B cell (primary cell): ENCODE measurements around the gene CD164. TPM values are rescaled to one million over a fixed set of nuclear protein-coding genes. Genes with fewer than 3 reads are reported as not detected.

Experiments used
- ATAC-seq: fragments of 200-7000 bp; cut with Tn5 transposase; one replicate; pipeline ENCODE4 v1.10.0; 2021; ENCODE audit warnings: low read depth, mild to moderate bottlenecking, moderate number of reproducible peaks, moderate library complexity
- CTCF ChIA-PET: fragments of 350-600 bp; sonication (Branson Sonifier 250); formaldehyde crosslinking; loops from one replicate; lab custom pipeline; 2021; ENCODE audit warnings: antibody characterized with exemption, inconsistent platforms; lab: Charles Lee
- POLR2A ChIA-PET: fragments of 350-600 bp; sonication (Branson Sonifier 250); formaldehyde crosslinking; loops from one replicate; lab custom pipeline; 2021; ENCODE audit warnings: antibody characterized with exemption; lab: Charles Lee
- DNase-seq: peaks from one replicate; pipeline ENCODE4 v3.0.0; 2013
- H2AFZ ChIP-seq: 2 replicates; pipeline ENCODE4 v1.6.1; 2012; ENCODE audit warnings: mild to moderate bottlenecking, low read depth, low read length; ENCODE audit not compliant: insufficient read depth, poor library complexity, severe bottlenecking
- H3K27ac ChIP-seq, 2 donors: 1 replicate in 1 of 2; 2 replicates in 1 of 2; pipeline ENCODE4 v1.5.1; 2012 to 2013; ENCODE audit warnings: low read length in 2 of 2, mild to moderate bottlenecking in 2 of 2, moderate library complexity in 1 of 2
- H3K27me3 ChIP-seq, 4 experiments: fragments of 200-600 bp in 1 of 4; sonication (generic) in 1 of 4; replicated peaks in 1 of 4; 1 replicate in 2 of 4; 2 replicates in 2 of 4; pipeline versions ENCODE4 v1.6.1 to v1.7.0; 2013 to 2016; ENCODE audit warnings: low read length in 3 of 4, mild to moderate bottlenecking in 2 of 4, mixed read lengths in 1 of 4, moderate library complexity in 1 of 4; ENCODE audit not compliant: insufficient read depth in 4 of 4, control insufficient read depth in 3 of 4; ENCODE audit errors: control extremely low read depth in 1 of 4
- H3K36me3 ChIP-seq, 2 experiments: replicated peaks in 1 of 2; 1 replicate in 1 of 2; 2 replicates in 1 of 2; pipeline versions ENCODE4 v1.6.1 to v1.7.1; 2013; ENCODE audit warnings: low read length in 1 of 2; ENCODE audit not compliant: insufficient read depth in 2 of 2, control insufficient read depth in 1 of 2; ENCODE audit errors: control extremely low read depth in 1 of 2, extremely low read depth in 1 of 2
- H3K4me1 ChIP-seq, 2 donors: fragments of 200-600 bp in 1 of 2; sonication (generic) in 1 of 2; 1 replicate in 1 of 2; 2 replicates in 1 of 2; pipeline versions ENCODE4 v1.5.1 to v1.6.1; 2013 to 2017; ENCODE audit warnings: low read length in 2 of 2; ENCODE audit not compliant: control insufficient read depth in 2 of 2, insufficient read depth in 2 of 2
- H3K4me2 ChIP-seq: replicated peaks from 2 replicates; pipeline ENCODE3; 2012; ENCODE audit warnings: mild to moderate bottlenecking, low read depth, low read length; ENCODE audit not compliant: poor library complexity, severe bottlenecking
- H3K4me3 ChIP-seq, 5 experiments: fragments of 200-600 bp in 1 of 5; sonication (generic) in 1 of 5; 1 replicate in 3 of 5; 2 replicates in 2 of 5; pipeline versions ENCODE4 v1.5.1 to v1.7.0; 2011 to 2016; ENCODE audit warnings: low read length in 4 of 5, mild to moderate bottlenecking in 4 of 5, low read depth in 2 of 5, control low read depth in 1 of 5, moderate library complexity in 1 of 5; ENCODE audit not compliant: insufficient read depth in 1 of 5; ENCODE audit errors: control extremely low read depth in 1 of 5, extremely low read depth in 1 of 5
- H3K79me2 ChIP-seq: fragments of 200-600 bp; sonication (generic); one replicate; pipeline ENCODE4 v1.6.0; 2016; ENCODE audit warnings: low read length; ENCODE audit not compliant: control insufficient read depth, insufficient read depth
- H3K9ac ChIP-seq: fragments of 200-600 bp; sonication (generic); 2 replicates; pipeline ENCODE4 v1.6.1; 2017; ENCODE audit warnings: mild to moderate bottlenecking, low read length, moderate library complexity
- H3K9me3 ChIP-seq, 3 donors: one replicate each; pipeline versions ENCODE4 v1.6.1 to v1.7.1; 2013; ENCODE audit warnings: low read length in 2 of 3; ENCODE audit not compliant: control insufficient read depth in 2 of 3, insufficient read depth in 1 of 3; ENCODE audit errors: control extremely low read depth in 1 of 3
- H4K20me1 ChIP-seq: 2 replicates; pipeline ENCODE4 v1.6.0; 2012; ENCODE audit warnings: mild to moderate bottlenecking, low read length; ENCODE audit not compliant: insufficient read depth, control insufficient read depth, poor library complexity, severe bottlenecking
- H3K27ac Mint-ChIP-seq: one replicate; pipeline ENCODE4 v1.8.0; 2021; ENCODE audit warnings: mixed read lengths
- H3K27me3 Mint-ChIP-seq: one replicate; pipeline ENCODE4 v1.8.0; 2021; ENCODE audit warnings: mixed read lengths
- H3K4me1 Mint-ChIP-seq: one replicate; pipeline ENCODE4 v1.8.0; 2021; ENCODE audit warnings: mixed read lengths
- H3K4me3 Mint-ChIP-seq: one replicate; pipeline ENCODE4 v1.8.0; 2021; ENCODE audit warnings: mixed read lengths
- H3K9me3 Mint-ChIP-seq: one replicate; pipeline ENCODE4 v1.8.0; 2022; ENCODE audit warnings: mixed read lengths; ENCODE audit not compliant: insufficient read depth
- CTCF ChIP-seq: fragments of 200-600 bp; IDR thresholded peaks from one replicate; pipeline ENCODE4 v1.8.0; 2022; ENCODE audit warnings: antibody characterized with exemption, mild to moderate bottlenecking
- EZH2 ChIP-seq: IDR thresholded peaks from 2 replicates; pipeline ENCODE4 v1.6.1; 2012; ENCODE audit warnings: borderline replicate concordance, low read depth, mild to moderate bottlenecking, moderate library complexity, low read length; ENCODE audit not compliant: insufficient read depth, poor library complexity, severe bottlenecking
- WGBS: methylation state at CpG from one replicate; pipeline ENCODE4 v1.1.5; 2013; ENCODE audit warnings: missing lambda C conversion rate; ENCODE audit not compliant: insufficient coverage; 5-methylcytosine and 5-hydroxymethylcytosine counted together
- intact Hi-C: fragments of 100-400 bp; cut with micrococcal nuclease; formaldehyde crosslinking; loops from one replicate; pipeline ENCODE4 v1.10.0; 2022
- polyA plus RNA-seq: library from polyadenylated mRNA; depleted of rRNA; stranded (reverse); fragments of >200 nt; gene quantifications from 2 replicates; pipeline ENCODE4 v1.2.3, GENCODE V29; 2012
- total RNA-seq, 2 donors: library from RNA; stranded (reverse); fragments of 120-200 nt in 1 of 2; gene quantifications; 1 replicate in 1 of 2; 2 replicates in 1 of 2; pipeline versions ENCODE4 v1.2.3 to v1.2.4, GENCODE V29; 2013 to 2022

CD164 gene
- total and polyA plus RNA-seq, 2 donors (not counting 1 experiment from before 2014, with no cell fraction given): 63.4 to 184 TPM

DNA sequence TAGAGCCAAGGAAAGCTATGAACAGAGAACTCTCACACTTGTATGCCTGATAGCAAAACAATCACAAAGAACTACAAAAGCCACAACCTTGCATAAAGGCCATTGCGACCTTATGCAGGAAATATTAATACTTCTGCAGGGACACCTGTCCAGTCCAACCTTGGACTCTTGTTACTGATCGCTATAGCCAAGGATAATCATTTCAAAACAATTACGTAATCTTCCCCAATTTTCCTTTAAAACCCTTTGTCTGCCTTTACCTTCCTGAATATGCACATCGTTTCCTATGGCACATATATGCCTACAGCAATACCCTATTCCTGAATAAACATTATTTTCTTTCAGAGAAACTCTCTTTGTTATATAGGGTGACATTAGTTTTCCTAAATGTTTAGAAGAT is 35.4 kb upstream of the CD164 start:
- intact Hi-C loops: no loop called here
- Histone ChIP-seq H3K79me2 (no peaks in the 10 kb centered on the region), H2AFZ (no peak overlapping the region), H3K27ac (no peak overlapping the region), H3K4me1 (peaks cover 0 to 3% of the 10 kb centered on the region in 2 donors), H4K20me1 (no peaks in the 10 kb centered on the region), H3K4me3 (no peak overlapping the region), H3K4me2 (no peak overlapping the region), H3K27me3 (no peaks in the 10 kb centered on the region), H3K9ac (no peak overlapping the region), H3K9me3 (no peaks in the 10 kb centered on the region), H3K36me3 (no peaks in the 10 kb centered on the region)
- Mint-ChIP-seq H3K9me3 (no peaks in the 10 kb centered on the region), H3K4me1 (peaks cover 3% of the 10 kb centered on the region), H3K27me3 (no peaks in the 10 kb centered on the region), H3K4me3 (no peak overlapping the region), H3K27ac (no peak overlapping the region)
- ATAC-seq: no peak
- DNase-seq: no peak
- CTCF ChIA-PET: no interaction called here
- TF ChIP-seq CTCF: no peak
- TF ChIP-seq EZH2: no peak
- 87% methylated on average over 3 of the region's 4 CpGs for WGBS
- POLR2A ChIA-PET: no interaction called here

DNA sequence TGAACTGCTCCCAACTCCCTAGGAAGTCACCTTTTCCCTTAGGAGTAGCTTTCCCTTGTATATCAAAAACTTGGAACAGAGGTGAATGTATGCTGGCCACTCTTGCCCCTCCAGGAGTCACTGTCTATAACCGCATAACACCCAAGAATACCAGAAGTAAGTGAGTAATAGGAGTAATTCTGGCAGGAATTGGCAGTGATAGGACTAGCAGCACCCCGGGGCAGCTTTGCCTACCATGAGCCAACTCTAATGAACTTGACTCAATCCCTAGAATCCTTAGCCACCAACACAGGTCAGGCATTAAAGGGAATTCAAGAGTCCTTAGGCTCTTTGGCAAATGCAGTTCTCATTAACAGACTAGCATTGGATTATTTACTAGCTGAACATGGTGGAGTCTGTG is 28.8 kb upstream of the CD164 start:
- CTCF ChIA-PET: interaction anchor here (1.8 kb wide), 1 partner anchor 26 kb away, joined by 5 read pairs; no protein-coding TSS in a partner anchor

More for the DNA sequence above, 28.8 kb upstream of the CD164 start:
- Mint-ChIP-seq H3K4me3 (no peak overlapping the region), H3K27me3 (peaks cover 13% of the 10 kb centered on the region), H3K4me1 (no peaks in the 10 kb centered on the region), H3K9me3 (no peaks in the 10 kb centered on the region), H3K27ac (no peak overlapping the region)
- no peak for TF ChIP-seq CTCF
- no peak for TF ChIP-seq EZH2
- Histone ChIP-seq H3K79me2 (no peaks in the 10 kb centered on the region), H2AFZ (no peak overlapping the region), H3K9me3 (no peaks in the 10 kb centered on the region), H3K4me1 (no peaks in the 10 kb centered on the region), H3K27ac (no peak overlapping the region), H3K4me2 (no peak overlapping the region), H3K36me3 (no peaks in the 10 kb centered on the region), H3K9ac (no peak overlapping the region), H3K27me3 (no peaks in the 10 kb centered on the region), H3K4me3 (no peak overlapping the region), H4K20me1 (no peaks in the 10 kb centered on the region)
- intact Hi-C loops: no loop called here
- POLR2A ChIA-PET: no interaction called here
- ATAC-seq: no peak
- DNase-seq: no peak
- WGBS: 80% methylated on average over 1 of the region's 2 CpGs
